Measurements from ENCODE around the gene KRT78. TPM values are rescaled to one million over a fixed set of nuclear protein-coding genes. Genes with fewer than 3 reads are reported as not detected.

Gene KRT78
- total and polyA plus RNA-seq, 9 of the 15 experiments (the other 6 are each of a cell fraction or from before 2014, with no cell fraction given) = not detected

- no peak for TF ChIP-seq PRPF4 (IDR thresholded peaks at IDR 0.05; ENCODE audit: insufficient read depth, low read depth, low read length, poor library complexity, severe bottlenecking)
- TF ChIP-seq KLF6 (CRISPR knock-in tag; IDR thresholded peaks at IDR 0.05; ENCODE audit: borderline replicate concordance) = 0 out of 2 replicates have a peak, but pooled peaks have one; percentile 37
- TF ChIP-seq SP2 (IDR thresholded peaks at IDR 0.05; ENCODE audit: extremely low read depth, low read depth, low read length, poor library complexity, severe bottlenecking) = no peak
- TF ChIP-seq ZFP91 (CRISPR knock-in tag; IDR thresholded peaks at IDR 0.05) = no peak
- TF ChIP-seq EHMT2 (IDR thresholded peaks at IDR 0.05) = no peak
- TF ChIP-seq ZNF280B (CRISPR knock-in tag; IDR thresholded peaks at IDR 0.05) = no peak
- TF ChIP-seq JUN (IDR thresholded peaks at IDR 0.05; ENCODE audit: borderline replicate concordance, low read depth, low read length) = peak; percentile 55; the same call in 1 of the 2 replicates
- no peak for TF ChIP-seq JUN (CRISPR knock-in tag; IDR thresholded peaks at IDR 0.05; ENCODE audit: borderline replicate concordance)
- TF ChIP-seq SIN3A (IDR thresholded peaks at IDR 0.05; ENCODE audit: borderline replicate concordance in 2 of 2, control insufficient read depth in 1 of 2, low read depth in 2 of 2, low read length in 2 of 2) = peak in 1 of 2 experiments; percentile 31; a peak in 1 of 4 replicates
- no peak for TF ChIP-seq ZBTB8A (IDR thresholded peaks at IDR 0.05; ENCODE audit: partially characterized antibody)
- no peak for TF ChIP-seq KDM2B (CRISPR knock-in tag; IDR thresholded peaks at IDR 0.05)
- no peak for TF ChIP-seq DNMT1 (IDR thresholded peaks at IDR 0.05)
- no peak for TF ChIP-seq ZNF347 (CRISPR knock-in tag; IDR thresholded peaks at IDR 0.05; ENCODE audit: low read depth)
- no peak; the same call in 1 of the 2 replicates for TF ChIP-seq NKRF (IDR thresholded peaks at IDR 0.05; ENCODE audit: borderline replicate concordance)
- peak; percentile 32; the same call in 1 of the 2 replicates for TF ChIP-seq ARID1B (IDR thresholded peaks at IDR 0.05)
- no peak for TF ChIP-seq GTF2E2 (tag; IDR thresholded peaks at IDR 0.05)
- TF ChIP-seq ID3 (CRISPR knock-in tag; IDR thresholded peaks at IDR 0.05) = no peak
- no peak for TF ChIP-seq ID3 (tag; IDR thresholded peaks at IDR 0.05)
- TF ChIP-seq POLR2G (IDR thresholded peaks at IDR 0.05; ENCODE audit: low read depth, low read length) = peak; percentile 80
- TF ChIP-seq CC2D1A (IDR thresholded peaks at IDR 0.05) = peak; percentile 64; the same call in 1 of the 2 replicates
- peak; percentile 68; the same call in 1 of the 2 replicates for TF ChIP-seq GATAD2A (IDR thresholded peaks at IDR 0.05)
- TF ChIP-seq RBM25 (IDR thresholded peaks at IDR 0.05; ENCODE audit: low read depth, low read length, severe bottlenecking) = no peak
Observed at GRCh38 chr12:52879394-52880351, 30.9 kb upstream of the KRT78 start (continued).

Data from K562 (cell line).